GM19463 (cell line): ENCODE data around the gene EGLN3.
"Not testable (repeated sequence)": the region's sequence is repeated elsewhere in the genome, so short reads cannot be mapped to it uniquely, and the experiment has no call there.

Source experiments
- ATAC-seq: cut with Tn5 transposase; IDR thresholded peaks from one replicate; pipeline ENCODE4 v1.9.1; 2021; ENCODE audit warnings: mild to moderate bottlenecking, moderate library complexity; ENCODE audit not compliant: unreplicated experiment

EGLN3 gene

GRCh38 chr14:33962466-33962865 is 11.6 kb upstream of the EGLN3 start:
- not testable (repeated sequence) for ATAC-seq

- no peak for ATAC-seq
Measured at GRCh38 chr14:33962016-33962415, 11.1 kb upstream of the EGLN3 start.

GRCh38 chr14:33959692-33960151 is 8.8 kb upstream of the EGLN3 start:
- ATAC-seq: no peak

- ATAC-seq: no peak
Measured at GRCh38 chr14:33958605-33959226, 7.8 kb upstream of the EGLN3 start.

- no peak for ATAC-seq
Measured at GRCh38 chr14:33957993-33958392, 7.1 kb upstream of the EGLN3 start.

- ATAC-seq: no peak
Measured at GRCh38 chr14:33957299-33957698, 6.4 kb upstream of the EGLN3 start.

- ATAC-seq: no peak
Measured at GRCh38 chr14:33956640-33957039, 5.8 kb upstream of the EGLN3 start.

GRCh38 chr14:33954016-33954598 is 3.2 kb upstream of the EGLN3 start:
- ATAC-seq: no peak

- no peak for ATAC-seq
Measured at GRCh38 chr14:33952541-33952940, 1.7 kb upstream of the EGLN3 start.

- no peak for ATAC-seq
Measured at GRCh38 chr14:33951183-33951840, 438 bp upstream of the EGLN3 start.

- no peak for ATAC-seq
Measured at GRCh38 chr14:33949411-33949893, 1.4 kb downstream of the EGLN3 start.

GRCh38 chr14:33948869-33949408 is 1.9 kb downstream of the EGLN3 start:
- ATAC-seq: no peak

- no peak for ATAC-seq
Measured at GRCh38 chr14:33948145-33948868, 2.6 kb downstream of the EGLN3 start.

GRCh38 chr14:33946679-33947476 is 4.0 kb downstream of the EGLN3 start:
- ATAC-seq: no peak

GRCh38 chr14:33945210-33946088 is 5.4 kb downstream of the EGLN3 start:
- ATAC-seq: no peak

GRCh38 chr14:33943096-33943883 is 7.6 kb downstream of the EGLN3 start:
- no peak for ATAC-seq

- ATAC-seq: no peak
Measured at GRCh38 chr14:33941718-33942117, 9.2 kb downstream of the EGLN3 start.

GRCh38 chr14:33940561-33941011 is 10.3 kb downstream of the EGLN3 start:
- no peak for ATAC-seq
